Trophoblast cell (in vitro differentiated cells and primary cell): Measurements from ENCODE around the gene TRAT1.

ENCODE experiments used
- DNase-seq, 2 donors: peaks; one replicate each; pipeline ENCODE4 v3.0.0-alpha.2; 2016
- H2AFZ ChIP-seq: 2 replicates; pipeline ENCODE4 v1.6.1; 2013; ENCODE audit warnings: low read length, moderate library complexity, mild to moderate bottlenecking; ENCODE audit not compliant: insufficient read depth, poor library complexity
- H2AK5ac ChIP-seq: 2 replicates; pipeline ENCODE4 v1.6.1; 2013; ENCODE audit warnings: mild to moderate bottlenecking, low read length
- H2BK120ac ChIP-seq: 2 replicates; pipeline ENCODE4 v1.6.1; 2013; ENCODE audit warnings: low read length, mild to moderate bottlenecking, moderate library complexity; ENCODE audit not compliant: insufficient read depth, poor library complexity
- H2BK12ac ChIP-seq: 2 replicates; pipeline ENCODE4 v1.6.1; 2013; ENCODE audit warnings: mild to moderate bottlenecking, low read length, moderate library complexity
- H2BK5ac ChIP-seq: 2 replicates; pipeline ENCODE4 v1.6.1; 2013; ENCODE audit warnings: low read length, low read depth, moderate library complexity, mild to moderate bottlenecking; ENCODE audit not compliant: poor library complexity
- H3K14ac ChIP-seq: 2 replicates; pipeline ENCODE4 v1.6.1; 2013; ENCODE audit warnings: mild to moderate bottlenecking, low read length
- H3K18ac ChIP-seq: 2 replicates; pipeline ENCODE4 v1.6.1; 2013; ENCODE audit warnings: mild to moderate bottlenecking, low read length
- H3K23ac ChIP-seq: 2 replicates; pipeline ENCODE4 v1.6.1; 2013; ENCODE audit warnings: low read length
- H3K27ac ChIP-seq: 2 replicates; pipeline ENCODE4 v1.5.1; 2013; ENCODE audit warnings: low read depth, mild to moderate bottlenecking, inconsistent platforms, low read length, moderate library complexity
- H3K27me3 ChIP-seq: 2 replicates; pipeline ENCODE4 v1.6.1; 2013; ENCODE audit warnings: inconsistent platforms, mild to moderate bottlenecking, low read length, moderate library complexity; ENCODE audit not compliant: insufficient read depth
- H3K36me3 ChIP-seq, 2 experiments: 1 replicate in 1 of 2; 2 replicates in 1 of 2; pipeline ENCODE4 v1.6.1; 2013; ENCODE audit warnings: low read length in 2 of 2, mild to moderate bottlenecking in 2 of 2, moderate library complexity in 1 of 2; ENCODE audit not compliant: insufficient read depth in 2 of 2, control insufficient read depth in 1 of 2
- H3K4ac ChIP-seq: 2 replicates; pipeline ENCODE4 v1.6.1; 2013; ENCODE audit warnings: low read depth, mild to moderate bottlenecking, low read length, moderate library complexity
- H3K4me1 ChIP-seq, 2 experiments: 1 replicate in 1 of 2; 2 replicates in 1 of 2; pipeline ENCODE4 v1.6.1; 2013; ENCODE audit warnings: low read length in 2 of 2, mild to moderate bottlenecking in 2 of 2, moderate library complexity in 1 of 2; ENCODE audit not compliant: insufficient read depth in 2 of 2, control insufficient read depth in 1 of 2
- H3K4me2 ChIP-seq: 2 replicates; pipeline ENCODE4 v1.6.1; 2013; ENCODE audit warnings: inconsistent platforms, mild to moderate bottlenecking, low read length, moderate library complexity
- H3K4me3 ChIP-seq: 2 replicates; pipeline ENCODE4 v1.5.1; 2013; ENCODE audit warnings: mild to moderate bottlenecking, low read depth, low read length, inconsistent platforms
- H3K79me1 ChIP-seq: one replicate; pipeline ENCODE4 v1.6.1; 2013; ENCODE audit warnings: low read length
- H3K79me2 ChIP-seq: 2 replicates; pipeline ENCODE4 v1.6.1; 2013; ENCODE audit warnings: low read length, mild to moderate bottlenecking; ENCODE audit not compliant: control insufficient read depth, insufficient read depth, poor library complexity
- H3K9ac ChIP-seq: 2 replicates; pipeline ENCODE4 v1.6.1; 2013; ENCODE audit warnings: mild to moderate bottlenecking, low read length
- H3K9me3 ChIP-seq: 2 replicates; pipeline ENCODE4 v1.6.1; 2013; ENCODE audit warnings: low read depth, mild to moderate bottlenecking, control low read depth, inconsistent platforms, low read length; ENCODE audit not compliant: insufficient read depth
- H4K12ac ChIP-seq: 2 replicates; pipeline ENCODE4 v1.6.1; 2013; ENCODE audit warnings: low read depth, mild to moderate bottlenecking, low read length, moderate library complexity
- H4K8ac ChIP-seq: 2 replicates; pipeline ENCODE4 v1.6.1; 2013; ENCODE audit warnings: low read depth, mild to moderate bottlenecking, low read length, moderate library complexity
- H4K91ac ChIP-seq: one replicate; pipeline ENCODE4 v1.6.1; 2013; ENCODE audit warnings: low read depth, mild to moderate bottlenecking, low read length, moderate library complexity
- WGBS: extraction: QIAGEN DNeasy Blood & Tissue Kit; methylation state at CpG from one replicate; pipeline ENCODE4 v1.1.7; 2013; ENCODE audit warnings: missing lambda C conversion rate; ENCODE audit not compliant: insufficient read length, insufficient coverage; ENCODE audit errors: extremely low coverage; 5-methylcytosine and 5-hydroxymethylcytosine counted together

Gene TRAT1

DNA sequence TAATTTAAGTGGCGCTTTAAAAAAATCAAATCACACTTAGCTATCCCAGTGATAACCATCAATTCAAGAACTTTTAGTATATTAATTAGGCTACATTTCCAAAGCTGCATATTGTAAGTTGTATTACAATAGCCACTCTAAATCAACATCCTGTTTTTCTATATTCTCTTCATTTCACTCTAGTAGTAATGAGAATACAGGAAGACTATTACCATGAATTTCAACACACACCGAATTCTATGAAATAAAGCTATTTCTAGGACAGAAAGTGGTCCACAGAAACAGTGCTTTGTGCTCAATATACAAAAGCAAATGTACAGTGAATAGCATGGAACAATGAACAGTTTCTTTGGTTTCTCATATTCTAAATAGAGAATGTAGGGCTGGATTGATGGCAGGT, 24.6 kb downstream of the TRAT1 start:
- Histone ChIP-seq H4K8ac (no peak overlapping the region), H3K27me3 (no peaks in the 10 kb centered on the region), H4K91ac (no peak overlapping the region), H4K12ac (no peak overlapping the region), H2AFZ (no peak overlapping the region), H3K79me1 (no peaks in the 10 kb centered on the region), H3K9ac (no peak overlapping the region), H2BK5ac (no peak overlapping the region), H2BK12ac (no peak overlapping the region), H3K23ac (no peak overlapping the region), H3K4ac (no peak overlapping the region), H3K14ac (no peak overlapping the region), H3K36me3 (no peaks in the 10 kb centered on the region), H3K27ac (no peak overlapping the region), H3K4me3 (no peak overlapping the region), H2AK5ac (no peak overlapping the region), H2BK120ac (no peak overlapping the region), H3K4me2 (no peak overlapping the region), H3K9me3 (no peaks in the 10 kb centered on the region), H3K18ac (no peak overlapping the region), H3K79me2 (no peaks in the 10 kb centered on the region), H3K4me1 (no peaks in the 10 kb centered on the region)
- no CpG with 5 or more reads among the region's 2 CpGs for WGBS
- DNase-seq: no peak

GRCh38 chr3:108849075-108849474, 26.5 kb downstream of the TRAT1 start:
- H3K27ac ChIP-seq: no peak overlapping the region
- no peak overlapping the region for H3K14ac ChIP-seq
- H3K9me3 ChIP-seq: no peaks in the 10 kb centered on the region
- no peak overlapping the region for H3K4ac ChIP-seq
- no peak overlapping the region for H4K12ac ChIP-seq
- no peak overlapping the region for H4K91ac ChIP-seq
- H3K18ac ChIP-seq: no peak overlapping the region
- H3K79me2 ChIP-seq: no peaks in the 10 kb centered on the region
- H2AK5ac ChIP-seq: no peak overlapping the region
- H3K79me1 ChIP-seq: no peaks in the 10 kb centered on the region
- H2BK12ac ChIP-seq: no peak overlapping the region
- H3K4me1 ChIP-seq: no peaks in the 10 kb centered on the region
- no peak overlapping the region for H3K23ac ChIP-seq
- no peaks in the 10 kb centered on the region for H3K27me3 ChIP-seq
- no peak overlapping the region for H3K9ac ChIP-seq
- H4K8ac ChIP-seq: no peak overlapping the region
- no peaks in the 10 kb centered on the region for H3K36me3 ChIP-seq
- no peak overlapping the region for H2AFZ ChIP-seq
- no peak overlapping the region for H2BK5ac ChIP-seq
- no peak for DNase-seq
- no CpG with 5 or more reads among the region's 1 CpG for WGBS
- H2BK120ac ChIP-seq: no peak overlapping the region
- H3K4me3 ChIP-seq: no peak overlapping the region
- no peak overlapping the region for H3K4me2 ChIP-seq

GRCh38 chr3:108861401-108861800, 38.8 kb downstream of the TRAT1 start:
- Histone ChIP-seq H2BK120ac (no peak overlapping the region), H2AFZ (no peak overlapping the region), H3K23ac (no peak overlapping the region), H3K4ac (no peak overlapping the region), H3K79me2 (no peaks in the 10 kb centered on the region), H3K36me3 (no peaks in the 10 kb centered on the region), H3K27me3 (no peaks in the 10 kb centered on the region), H2BK5ac (no peak overlapping the region), H3K27ac (no peak overlapping the region), H3K4me2 (no peak overlapping the region), H4K91ac (no peak overlapping the region), H2BK12ac (no peak overlapping the region), H3K79me1 (no peaks in the 10 kb centered on the region), H3K9ac (no peak overlapping the region), H3K14ac (no peak overlapping the region), H2AK5ac (no peak overlapping the region), H3K4me1 (no peaks in the 10 kb centered on the region), H3K9me3 (no peaks in the 10 kb centered on the region), H4K12ac (no peak overlapping the region), H3K18ac (no peak overlapping the region), H3K4me3 (no peak overlapping the region), H4K8ac (no peak overlapping the region)
- no CpG with 5 or more reads among the region's 1 CpG for WGBS
- no peak for DNase-seq

GRCh38 chr3:108862865-108863798, 40.5 kb downstream of the TRAT1 start:
- Histone ChIP-seq H3K4ac (no peak overlapping the region), H2BK120ac (no peak overlapping the region), H3K27me3 (no peaks in the 10 kb centered on the region), H3K79me2 (no peaks in the 10 kb centered on the region), H3K4me1 (no peaks in the 10 kb centered on the region), H3K9ac (no peak overlapping the region), H3K4me3 (no peak overlapping the region), H2AK5ac (no peak overlapping the region), H3K9me3 (no peaks in the 10 kb centered on the region), H2BK5ac (no peak overlapping the region), H3K27ac (no peak overlapping the region), H4K8ac (no peak overlapping the region), H4K91ac (no peak overlapping the region), H4K12ac (no peak overlapping the region), H3K79me1 (no peaks in the 10 kb centered on the region), H3K23ac (no peak overlapping the region), H3K4me2 (no peak overlapping the region), H2BK12ac (no peak overlapping the region), H3K18ac (no peak overlapping the region), H3K14ac (no peak overlapping the region), H3K36me3 (no peaks in the 10 kb centered on the region), H2AFZ (no peak overlapping the region)
- WGBS: no CpG with 5 or more reads among the region's 7 CpGs
- no peak for DNase-seq
